Measurements from ENCODE around the gene ANKRD1.

DNA sequence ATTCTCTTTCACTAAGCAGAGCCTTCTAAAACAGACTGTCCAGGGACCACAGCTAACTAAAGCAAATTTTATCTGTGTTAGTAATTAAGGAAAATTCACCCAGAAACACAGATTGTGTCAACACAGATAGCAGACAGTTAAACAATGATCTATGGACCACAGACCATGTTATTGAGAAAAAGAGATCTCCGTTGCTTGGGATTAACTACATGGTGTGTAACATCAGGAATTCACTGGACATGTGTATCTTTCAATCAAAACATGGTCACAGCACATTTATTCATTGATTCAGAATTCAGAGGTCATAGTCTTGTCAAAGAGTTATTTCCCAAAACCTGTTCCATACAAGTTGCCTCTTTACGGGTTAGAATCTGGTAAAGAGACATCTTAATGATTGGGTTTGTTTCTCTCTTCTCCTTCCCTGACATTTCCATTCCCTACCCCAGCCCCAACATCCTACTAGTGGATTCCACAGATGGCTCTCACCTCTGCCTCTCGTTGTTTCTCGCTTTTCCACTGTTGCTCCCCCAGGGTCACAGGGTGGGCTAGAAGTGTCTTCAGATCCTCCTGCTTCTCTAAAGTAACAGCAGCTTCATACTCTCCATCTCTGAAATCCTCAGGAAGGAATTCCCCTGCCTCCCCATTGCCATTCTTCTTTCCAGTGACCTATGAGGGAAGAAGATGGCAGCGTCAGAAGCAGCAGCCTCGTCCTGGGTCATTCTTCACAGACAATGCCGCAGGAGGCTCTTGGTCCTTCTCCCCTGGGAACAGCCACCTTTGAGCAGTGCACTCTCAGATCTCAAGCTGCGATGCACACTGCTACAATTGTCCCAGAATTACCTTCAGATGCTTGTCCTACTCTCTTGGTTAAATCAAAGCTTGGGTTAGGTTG is 958 bp downstream of the ANKRD1 start:
- TF ChIP-seq, protein P1, sequence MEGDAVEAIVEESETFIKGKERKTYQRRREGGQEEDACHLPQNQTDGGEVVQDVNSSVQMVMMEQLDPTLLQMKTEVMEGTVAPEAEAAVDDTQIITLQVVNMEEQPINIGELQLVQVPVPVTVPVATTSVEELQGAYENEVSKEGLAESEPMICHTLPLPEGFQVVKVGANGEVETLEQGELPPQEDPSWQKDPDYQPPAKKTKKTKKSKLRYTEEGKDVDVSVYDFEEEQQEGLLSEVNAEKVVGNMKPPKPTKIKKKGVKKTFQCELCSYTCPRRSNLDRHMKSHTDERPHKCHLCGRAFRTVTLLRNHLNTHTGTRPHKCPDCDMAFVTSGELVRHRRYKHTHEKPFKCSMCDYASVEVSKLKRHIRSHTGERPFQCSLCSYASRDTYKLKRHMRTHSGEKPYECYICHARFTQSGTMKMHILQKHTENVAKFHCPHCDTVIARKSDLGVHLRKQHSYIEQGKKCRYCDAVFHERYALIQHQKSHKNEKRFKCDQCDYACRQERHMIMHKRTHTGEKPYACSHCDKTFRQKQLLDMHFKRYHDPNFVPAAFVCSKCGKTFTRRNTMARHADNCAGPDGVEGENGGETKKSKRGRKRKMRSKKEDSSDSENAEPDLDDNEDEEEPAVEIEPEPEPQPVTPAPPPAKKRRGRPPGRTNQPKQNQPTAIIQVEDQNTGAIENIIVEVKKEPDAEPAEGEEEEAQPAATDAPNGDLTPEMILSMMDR (IDR thresholded peaks at IDR 0.05), result no peak
- no peak for TF ChIP-seq POLR2A (IDR thresholded peaks at IDR 0.05)
